HFF-Myc (cell line): ENCODE measurements around the gene RAD51B.

Experiments
- DNase-seq: peaks from one replicate; pipeline ENCODE4 v3.0.0-alpha.2; 2011; ENCODE audit warnings: low read depth; ENCODE audit errors: extremely low read depth
- H3K4me3 ChIP-seq: replicated peaks from 2 replicates; pipeline ENCODE4 v1.5.1; 2011; ENCODE audit warnings: low read depth, mild to moderate bottlenecking, control low read depth, low read length
- TF ChIP-seq, protein P1 (sequence below): IDR thresholded peaks from 2 replicates; pipeline ENCODE4 v1.5.1; 2012; ENCODE audit warnings: mild to moderate bottlenecking, low read depth, low read length, control low read depth; ENCODE audit errors: missing control alignments

Gene RAD51B

DNA sequence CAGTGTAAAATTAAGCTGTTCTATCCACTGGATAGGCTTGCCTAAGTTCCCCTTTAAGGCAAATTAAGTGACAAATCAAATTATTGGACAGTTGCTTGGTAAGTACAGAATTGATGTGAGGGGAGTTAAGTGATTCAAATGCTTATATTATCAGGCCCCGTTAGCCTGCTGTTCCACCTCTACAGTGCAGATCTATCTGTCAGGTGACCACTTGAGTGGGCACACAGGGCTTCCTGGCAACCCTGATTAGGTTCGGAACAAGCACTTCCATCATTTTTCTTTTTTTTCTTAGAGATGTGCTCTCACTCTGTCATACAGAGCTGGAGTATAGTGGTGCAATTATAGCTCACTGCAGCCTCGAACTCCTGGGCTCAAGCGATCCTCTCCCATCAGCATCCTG, 453.8 kb downstream of the RAD51B start:
- no peak overlapping the region for H3K4me3 ChIP-seq
- TF ChIP-seq, protein P1, sequence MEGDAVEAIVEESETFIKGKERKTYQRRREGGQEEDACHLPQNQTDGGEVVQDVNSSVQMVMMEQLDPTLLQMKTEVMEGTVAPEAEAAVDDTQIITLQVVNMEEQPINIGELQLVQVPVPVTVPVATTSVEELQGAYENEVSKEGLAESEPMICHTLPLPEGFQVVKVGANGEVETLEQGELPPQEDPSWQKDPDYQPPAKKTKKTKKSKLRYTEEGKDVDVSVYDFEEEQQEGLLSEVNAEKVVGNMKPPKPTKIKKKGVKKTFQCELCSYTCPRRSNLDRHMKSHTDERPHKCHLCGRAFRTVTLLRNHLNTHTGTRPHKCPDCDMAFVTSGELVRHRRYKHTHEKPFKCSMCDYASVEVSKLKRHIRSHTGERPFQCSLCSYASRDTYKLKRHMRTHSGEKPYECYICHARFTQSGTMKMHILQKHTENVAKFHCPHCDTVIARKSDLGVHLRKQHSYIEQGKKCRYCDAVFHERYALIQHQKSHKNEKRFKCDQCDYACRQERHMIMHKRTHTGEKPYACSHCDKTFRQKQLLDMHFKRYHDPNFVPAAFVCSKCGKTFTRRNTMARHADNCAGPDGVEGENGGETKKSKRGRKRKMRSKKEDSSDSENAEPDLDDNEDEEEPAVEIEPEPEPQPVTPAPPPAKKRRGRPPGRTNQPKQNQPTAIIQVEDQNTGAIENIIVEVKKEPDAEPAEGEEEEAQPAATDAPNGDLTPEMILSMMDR, result no peak
- no peak for DNase-seq

DNA sequence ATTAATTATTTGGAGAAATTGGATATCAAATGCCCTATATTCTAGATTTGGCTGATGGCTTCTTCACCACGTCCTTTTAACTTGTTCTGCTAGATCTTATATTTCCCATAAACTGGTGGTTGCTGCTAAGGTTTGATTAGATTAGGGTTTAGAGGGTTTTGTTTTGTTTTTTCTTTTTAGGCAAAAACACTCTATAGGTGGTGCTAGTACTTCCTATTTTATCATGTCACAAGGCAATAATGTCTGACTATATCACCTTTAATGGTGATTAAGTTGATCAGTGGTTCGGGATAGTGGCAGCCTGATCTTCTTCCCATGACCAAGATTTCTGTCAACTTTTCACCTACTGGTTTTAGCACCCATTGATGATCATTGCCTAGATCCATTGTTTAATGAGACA, 455.1 kb downstream of the RAD51B start:
- TF ChIP-seq, protein P1, result no peak
- DNase-seq, result no peak
- H3K4me3 ChIP-seq, result no peak overlapping the region

DNA sequence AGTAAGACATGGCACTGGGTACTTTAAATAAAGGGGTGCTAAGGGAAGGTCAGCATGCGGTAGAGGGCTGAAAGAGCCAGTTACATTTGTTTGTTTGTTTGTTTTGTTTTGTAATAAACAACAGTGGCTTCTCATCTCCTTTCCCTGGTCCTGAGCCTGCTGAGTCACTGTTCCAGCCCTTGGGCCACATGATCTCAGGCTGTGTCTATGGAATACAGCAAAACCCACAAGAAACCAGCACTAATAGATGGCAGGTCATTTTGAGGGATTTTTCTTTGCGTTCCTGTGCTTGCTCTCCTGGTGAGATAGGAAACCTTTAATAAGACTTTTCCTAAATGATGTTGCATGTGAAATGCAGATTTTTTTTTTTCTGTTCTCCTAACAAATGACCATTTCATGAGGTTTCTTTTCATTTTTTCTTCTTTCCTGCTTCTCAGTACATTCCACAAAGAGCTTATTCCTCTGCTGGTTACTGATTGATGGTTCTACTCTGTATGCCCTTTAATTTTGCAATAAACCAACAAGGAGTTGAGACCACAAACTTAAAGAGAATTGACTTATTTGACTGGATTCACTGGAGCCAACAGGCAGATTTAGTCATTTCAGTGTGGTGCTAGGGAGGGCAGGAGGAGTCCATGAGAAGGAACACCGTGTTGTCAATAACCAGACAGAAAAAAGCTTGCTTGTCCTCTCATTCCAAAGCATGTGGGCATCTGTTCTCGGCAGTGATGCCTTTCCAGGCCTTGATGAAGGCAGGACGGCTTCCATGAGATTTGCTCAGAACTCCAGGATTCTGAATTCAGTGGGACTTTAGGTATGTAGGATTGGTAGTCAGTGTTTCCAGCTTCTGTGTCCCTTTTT, 459.2 kb downstream of the RAD51B start:
- peak; percentile 43 for DNase-seq
- TF ChIP-seq, protein P1, result no peak
- no peak overlapping the region for H3K4me3 ChIP-seq

DNA sequence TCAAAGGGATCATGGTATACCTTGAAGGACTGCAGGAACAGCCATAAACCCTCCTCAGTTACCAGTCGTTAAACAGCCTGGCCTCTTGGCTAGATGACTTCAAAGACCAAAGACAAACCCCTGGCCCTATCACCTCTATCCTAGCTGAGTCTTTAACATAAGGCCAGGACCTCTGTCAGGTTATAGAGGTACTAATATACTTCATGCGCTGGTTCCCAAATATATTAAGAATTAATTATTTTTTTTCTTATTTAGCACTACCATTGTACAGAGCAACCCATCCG, 459.8 kb downstream of the RAD51B start:
- no peak overlapping the region for H3K4me3 ChIP-seq
- TF ChIP-seq, protein P1, result no peak
- DNase-seq, result no peak

DNA sequence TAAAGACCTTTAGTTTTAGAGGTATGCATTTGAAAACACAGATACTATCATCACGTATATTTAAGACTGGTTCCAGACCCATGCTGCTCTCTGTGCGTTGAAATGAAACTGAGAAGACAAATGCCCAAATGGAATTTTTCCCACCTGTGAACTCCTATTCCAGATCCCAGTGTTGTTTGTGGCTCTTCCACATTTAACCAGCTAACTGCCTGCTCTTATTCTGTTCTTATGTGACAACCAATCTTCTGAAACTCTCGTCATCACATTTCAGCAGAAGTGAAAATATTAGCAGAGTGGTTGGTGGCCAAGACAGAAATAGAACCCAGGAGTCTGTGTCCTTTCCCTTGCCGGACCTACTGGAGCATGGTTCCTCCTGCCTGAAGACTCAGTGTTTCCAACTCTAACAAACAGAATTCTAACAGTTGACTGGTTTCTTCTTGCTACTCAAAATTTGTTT, 460.2 kb downstream of the RAD51B start:
- no peak overlapping the region for H3K4me3 ChIP-seq
- TF ChIP-seq, protein P1, result no peak
- no peak for DNase-seq

DNA sequence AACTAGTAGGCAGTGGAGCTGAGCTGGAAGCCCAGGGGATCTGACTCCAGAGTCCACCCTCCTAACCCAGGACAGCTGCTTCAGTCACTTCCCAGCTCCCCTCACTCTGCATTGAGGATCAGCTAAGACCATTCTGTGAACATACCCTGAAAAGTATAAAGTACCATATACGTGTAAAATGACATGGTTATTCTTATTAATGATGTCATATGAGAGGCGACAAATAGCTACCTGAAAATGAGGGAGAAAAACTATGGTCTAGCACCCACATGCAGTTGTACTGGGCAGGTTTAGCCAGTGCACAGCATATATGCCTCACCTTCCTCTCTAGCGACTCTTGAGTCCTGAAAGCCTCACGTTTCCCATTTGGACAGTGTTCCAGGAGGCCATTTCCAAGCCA, 461.9 kb downstream of the RAD51B start:
- TF ChIP-seq, protein P1, result no peak
- no peak overlapping the region for H3K4me3 ChIP-seq
- no peak for DNase-seq
